Spleen (tissue), 7 donors: ENCODE results near the gene IGFBP6.

Experiments used
- POLR2A ChIP-seq, 3 donors: fragments of 450-650 bp; IDR thresholded peaks; one replicate each; pipeline ENCODE4 v1.5.1; 2017; ENCODE audit warnings: antibody characterized with exemption in 3 of 3, mild to moderate bottlenecking in 1 of 3
- TF ChIP-seq, protein P1 (sequence below), 11 experiments: fragments of 200-600 bp in 7 of 11; fragments of 450-650 bp in 4 of 11; sonication (generic) in 4 of 11; IDR thresholded peaks in 8 of 11; conservative IDR thresholded peaks in 3 of 11; 1 replicate in 7 of 11; 2 replicates in 4 of 11; pipeline versions ENCODE4 v1.4.0 to v1.8.0; 2016 to 2021; ENCODE audit warnings: antibody characterized with exemption in 11 of 11, inconsistent platforms in 4 of 11, mild to moderate bottlenecking in 1 of 11
- donor health status: DM: no; HTN: no; CAD: no; lungs with moderate emphysema.
- donor health status: DM: no; HTN: no; CAD: no.
- donor health status: DM: no; HTN: no; CAD: no.

DNA sequence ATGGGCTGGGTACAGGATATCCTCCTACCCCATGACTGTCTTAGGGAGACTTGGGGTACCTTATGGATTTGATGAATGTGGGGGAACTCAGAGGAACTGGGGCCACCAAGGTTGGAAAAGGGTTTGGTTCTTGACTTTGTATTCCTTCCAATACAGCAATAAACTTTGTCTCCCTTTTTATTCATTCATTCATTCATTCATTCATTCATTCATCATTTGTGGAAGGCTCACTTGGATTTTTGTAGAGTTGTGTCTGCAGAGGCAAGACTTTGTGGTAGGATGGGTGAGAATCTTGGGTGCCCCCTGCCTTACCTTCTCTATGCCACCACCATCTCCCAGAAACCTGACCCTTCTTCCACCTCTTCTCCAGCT lies 26.9 kb downstream of the IGFBP6 start:
- TF ChIP-seq, protein P1, sequence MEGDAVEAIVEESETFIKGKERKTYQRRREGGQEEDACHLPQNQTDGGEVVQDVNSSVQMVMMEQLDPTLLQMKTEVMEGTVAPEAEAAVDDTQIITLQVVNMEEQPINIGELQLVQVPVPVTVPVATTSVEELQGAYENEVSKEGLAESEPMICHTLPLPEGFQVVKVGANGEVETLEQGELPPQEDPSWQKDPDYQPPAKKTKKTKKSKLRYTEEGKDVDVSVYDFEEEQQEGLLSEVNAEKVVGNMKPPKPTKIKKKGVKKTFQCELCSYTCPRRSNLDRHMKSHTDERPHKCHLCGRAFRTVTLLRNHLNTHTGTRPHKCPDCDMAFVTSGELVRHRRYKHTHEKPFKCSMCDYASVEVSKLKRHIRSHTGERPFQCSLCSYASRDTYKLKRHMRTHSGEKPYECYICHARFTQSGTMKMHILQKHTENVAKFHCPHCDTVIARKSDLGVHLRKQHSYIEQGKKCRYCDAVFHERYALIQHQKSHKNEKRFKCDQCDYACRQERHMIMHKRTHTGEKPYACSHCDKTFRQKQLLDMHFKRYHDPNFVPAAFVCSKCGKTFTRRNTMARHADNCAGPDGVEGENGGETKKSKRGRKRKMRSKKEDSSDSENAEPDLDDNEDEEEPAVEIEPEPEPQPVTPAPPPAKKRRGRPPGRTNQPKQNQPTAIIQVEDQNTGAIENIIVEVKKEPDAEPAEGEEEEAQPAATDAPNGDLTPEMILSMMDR (IDR thresholded peaks at IDR 0.05 in 8 of 11, conservative IDR thresholded peaks at IDR 0.05 in 3 of 11) = no peak
- TF ChIP-seq POLR2A (IDR thresholded peaks at IDR 0.05) = no peak
